ENCODE measurements around the gene RPUSD3. TPM values are rescaled to one million over a fixed set of nuclear protein-coding genes. Genes with fewer than 3 reads are reported as not detected.

RPUSD3 gene
- total and polyA plus RNA-seq, 9 of the 15 experiments (the other 6 are each of a cell fraction or from before 2014, with no cell fraction given): 13.8 to 99.0 (median 59.3) TPM

- TF ChIP-seq U2AF1 (optimal IDR thresholded peaks at IDR 0.05; ENCODE audit: low read depth, low read length) (no peak), MAFG (tag; conservative IDR thresholded peaks at IDR 0.05) (no peak), ZNF512 (tag; IDR thresholded peaks at IDR 0.05) (no peak), CHD1 (IDR thresholded peaks at IDR 0.05; ENCODE audit: low read length) (peak; percentile 94), POLR2B (IDR thresholded peaks at IDR 0.05; ENCODE audit: low read depth, partially characterized antibody) (peak; percentile 86), MTA1 (IDR thresholded peaks at IDR 0.05; ENCODE audit: borderline replicate concordance) (no peak), POLR3G (IDR thresholded peaks at IDR 0.05; ENCODE audit: extremely low read depth, insufficient read length, insufficient replicate concordance) (no peak), MLX (CRISPR knock-in tag; conservative IDR thresholded peaks at IDR 0.05) (no peak), SMAD2 (IDR thresholded peaks at IDR 0.05; ENCODE audit: low read depth, low read length) (0 out of 2 replicates have a peak, but pooled peaks have one; percentile 68), CREM (IDR thresholded peaks at IDR 0.05; ENCODE audit: low read depth) (no peak), HBP1 (CRISPR knock-in tag; IDR thresholded peaks at IDR 0.05) (peak; percentile 58), ERF (CRISPR knock-in tag; IDR thresholded peaks at IDR 0.05) (no peak), JUND (IDR thresholded peaks at IDR 0.05; ENCODE audit: borderline replicate concordance, low read depth, low read length) (no peak), JUND (tag; IDR thresholded peaks at IDR 0.05; ENCODE audit: borderline replicate concordance, low read depth, low read length) (no peak), HMG20B (CRISPR knock-in tag; IDR thresholded peaks at IDR 0.05) (no peak), RHOXF2B (CRISPR knock-in tag; conservative IDR thresholded peaks at IDR 0.05) (0 out of 2 replicates have a peak, but pooled peaks have one; percentile 40), PHTF2 (CRISPR knock-in tag; IDR thresholded peaks at IDR 0.05) (no peak; the same call in 1 of the 2 replicates), TEAD1 (CRISPR knock-in tag; IDR thresholded peaks at IDR 0.05) (peak in 1 of 2 experiments; percentile 80; a peak in 1 of 4 replicates), ZBTB9 (CRISPR knock-in tag; IDR thresholded peaks at IDR 0.05) (0 out of 2 replicates have a peak, but pooled peaks have one; percentile 56), ZBTB49 (CRISPR knock-in tag; IDR thresholded peaks at IDR 0.05; ENCODE audit: borderline replicate concordance) (peak; percentile 63; the same call in 1 of the 2 replicates), PTBP1 (IDR thresholded peaks at IDR 0.05; ENCODE audit: low read depth, low read length) (no peak)
Observed at GRCh38 chr3:9793161-9793781, 50.5 kb downstream of the RPUSD3 start (continued).

Data from K562 (cell line).